Peyer's patch (tissue), 4 donors: ENCODE results near the gene RTP2. TPM values are rescaled to one million over a fixed set of nuclear protein-coding genes. Genes with fewer than 3 reads are reported as not detected.

ENCODE experiments used
- DNase-seq, 3 donors: peaks; one replicate each; pipeline ENCODE4 v3.0.0-alpha.2; 2017 to 2019
- H3K27ac ChIP-seq, 4 donors: fragments of 200-600 bp; sonication (generic); one replicate each; pipeline ENCODE4 v1.5.1; 2016 to 2019
- H3K27me3 ChIP-seq, 2 donors: fragments of 200-600 bp; sonication (generic); one replicate each; pipeline ENCODE4 v1.5.1; 2019
- H3K36me3 ChIP-seq, 3 donors: fragments of 200-600 bp; sonication (generic); one replicate each; pipeline ENCODE4 v1.5.1; 2016 to 2019
- H3K4me1 ChIP-seq, 4 donors: fragments of 200-600 bp; sonication (generic); one replicate each; pipeline ENCODE4 v1.5.1; 2016 to 2019
- H3K4me3 ChIP-seq, 4 donors: fragments of 200-600 bp; sonication (generic); 1 replicate in 3 of 4; 2 replicates in 1 of 4; pipeline ENCODE4 v1.5.1; 2016 to 2019; ENCODE audit warnings: mild to moderate bottlenecking in 1 of 4
- H3K9me3 ChIP-seq, 4 donors: fragments of 200-600 bp; sonication (generic); one replicate each; pipeline ENCODE4 v1.5.1; 2016 to 2019; ENCODE audit warnings: mild to moderate bottlenecking in 1 of 4
- POLR2A ChIP-seq, 2 donors: fragments of 450-650 bp; IDR thresholded peaks; one replicate each; pipeline ENCODE4 v1.5.1; 2017; ENCODE audit warnings: antibody characterized with exemption in 2 of 2, mild to moderate bottlenecking in 2 of 2, moderate library complexity in 2 of 2
- total RNA-seq, 4 donors: library from RNA; depleted of rRNA; stranded (reverse); fragments of >200 nt; gene quantifications; one replicate each; pipeline ENCODE4 v1.1.0, GENCODE V29; 2016
- TF ChIP-seq, protein P1 (sequence below), 6 experiments: fragments of 450-650 bp in 4 of 6; fragments of 200-600 bp in 2 of 6; sonication (generic) in 1 of 6; IDR thresholded peaks; one replicate each; pipeline ENCODE4 v1.5.1; 2017 to 2019; ENCODE audit warnings: antibody characterized with exemption in 6 of 6, mild to moderate bottlenecking in 3 of 6, moderate library complexity in 1 of 6

Gene RTP2
- total RNA-seq, 4 donors from 2014 or later, result not detected

DNA sequence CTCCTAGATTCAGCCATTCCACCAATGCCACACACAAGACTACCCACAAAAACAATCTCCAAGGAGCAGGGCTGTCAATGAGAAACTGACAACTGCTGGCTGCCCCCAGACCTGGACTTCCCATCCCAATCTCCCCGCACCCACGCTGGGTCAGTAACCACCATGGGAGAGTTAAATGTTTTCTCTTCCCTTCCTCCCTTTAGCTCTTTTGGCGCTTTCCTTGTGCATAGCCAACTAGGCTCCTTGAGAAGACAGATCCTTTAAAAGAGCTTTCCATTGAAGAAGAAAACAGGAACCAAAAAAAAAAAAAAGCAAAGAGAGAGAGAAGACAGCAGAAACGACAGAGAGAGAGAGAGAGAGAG is 34.6 kb upstream of the RTP2 start:
- Histone ChIP-seq H3K36me3 (peaks cover 0 to 17% (median 0%) of the 10 kb centered on the region in 3 donors), H3K9me3 (no peaks in the 10 kb centered on the region), H3K27ac (peak overlapping the region in 3 of 4 donors; percentile 17 to 89 (median 78)), H3K27me3 (no peaks in the 10 kb centered on the region), H3K4me3 (peak overlapping the region in 3 of 4 donors; percentile 57 to 68 (median 59)), H3K4me1 (peaks cover 0 to 19% (median 8%) of the 10 kb centered on the region in 4 donors)
- no peak for DNase-seq
- no peak for TF ChIP-seq POLR2A (IDR thresholded peaks at IDR 0.05)
- TF ChIP-seq, protein P1, sequence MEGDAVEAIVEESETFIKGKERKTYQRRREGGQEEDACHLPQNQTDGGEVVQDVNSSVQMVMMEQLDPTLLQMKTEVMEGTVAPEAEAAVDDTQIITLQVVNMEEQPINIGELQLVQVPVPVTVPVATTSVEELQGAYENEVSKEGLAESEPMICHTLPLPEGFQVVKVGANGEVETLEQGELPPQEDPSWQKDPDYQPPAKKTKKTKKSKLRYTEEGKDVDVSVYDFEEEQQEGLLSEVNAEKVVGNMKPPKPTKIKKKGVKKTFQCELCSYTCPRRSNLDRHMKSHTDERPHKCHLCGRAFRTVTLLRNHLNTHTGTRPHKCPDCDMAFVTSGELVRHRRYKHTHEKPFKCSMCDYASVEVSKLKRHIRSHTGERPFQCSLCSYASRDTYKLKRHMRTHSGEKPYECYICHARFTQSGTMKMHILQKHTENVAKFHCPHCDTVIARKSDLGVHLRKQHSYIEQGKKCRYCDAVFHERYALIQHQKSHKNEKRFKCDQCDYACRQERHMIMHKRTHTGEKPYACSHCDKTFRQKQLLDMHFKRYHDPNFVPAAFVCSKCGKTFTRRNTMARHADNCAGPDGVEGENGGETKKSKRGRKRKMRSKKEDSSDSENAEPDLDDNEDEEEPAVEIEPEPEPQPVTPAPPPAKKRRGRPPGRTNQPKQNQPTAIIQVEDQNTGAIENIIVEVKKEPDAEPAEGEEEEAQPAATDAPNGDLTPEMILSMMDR (IDR thresholded peaks at IDR 0.05), result no peak

- peaks cover 0 to 22% (median 0%) of the 10 kb centered on the region in 3 donors for H3K36me3 ChIP-seq
- H3K4me1 ChIP-seq, result peaks cover 0 to 19% (median 6%) of the 10 kb centered on the region in 4 donors
- H3K4me3 ChIP-seq, result peak overlapping the region in 1 of 4 donors; percentile 59
- H3K27me3 ChIP-seq, result no peaks in the 10 kb centered on the region
- peak overlapping the region; percentile 6 to 32 (median 16) for H3K27ac ChIP-seq
- TF ChIP-seq, protein P1 (IDR thresholded peaks at IDR 0.05), result no peak
- TF ChIP-seq POLR2A (IDR thresholded peaks at IDR 0.05), result no peak
- DNase-seq, result no peak
- H3K9me3 ChIP-seq, result no peaks in the 10 kb centered on the region
Observed at GRCh38 chr3:187736418-187736871, 34.1 kb upstream of the RTP2 start.

DNA sequence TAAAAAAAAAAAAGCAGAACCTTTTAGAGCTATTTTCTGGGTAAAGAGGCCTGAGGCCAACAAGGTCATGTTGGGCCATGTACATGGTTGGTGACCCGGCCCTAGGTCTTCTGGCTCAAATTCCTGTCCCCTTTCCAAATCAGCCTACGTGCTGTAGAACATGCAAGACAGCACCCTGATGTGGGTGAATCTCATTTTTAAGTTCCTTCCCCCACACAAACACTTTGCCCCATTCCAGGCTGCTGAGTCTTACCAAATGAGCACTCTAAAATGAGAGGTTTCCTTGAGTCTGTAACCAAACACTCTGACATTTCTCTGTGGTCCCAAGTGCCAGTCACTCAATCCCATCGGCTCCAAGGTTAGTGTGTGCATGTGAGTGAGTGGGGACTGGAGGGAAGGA is 33.5 kb upstream of the RTP2 start:
- peaks cover 0 to 28% (median 1%) of the 10 kb centered on the region in 3 donors for H3K36me3 ChIP-seq
- H3K27me3 ChIP-seq, result no peaks in the 10 kb centered on the region
- TF ChIP-seq, protein P1 (IDR thresholded peaks at IDR 0.05), result no peak
- no peak for TF ChIP-seq POLR2A (IDR thresholded peaks at IDR 0.05)
- peaks cover 0 to 19% (median 6%) of the 10 kb centered on the region in 4 donors for H3K4me1 ChIP-seq
- peak overlapping the region in 1 of 4 donors; percentile 16 for H3K27ac ChIP-seq
- no peak for DNase-seq
- no peaks in the 10 kb centered on the region for H3K9me3 ChIP-seq
- H3K4me3 ChIP-seq, result no peak overlapping the region

GRCh38 chr3:187735383-187735782 is 33.0 kb upstream of the RTP2 start:
- H3K4me3 ChIP-seq, result no peak overlapping the region
- H3K27ac ChIP-seq, result no peak overlapping the region
- peaks cover 0 to 33% (median 4%) of the 10 kb centered on the region in 3 donors for H3K36me3 ChIP-seq
- TF ChIP-seq, protein P1 (IDR thresholded peaks at IDR 0.05), result no peak
- no peak for TF ChIP-seq POLR2A (IDR thresholded peaks at IDR 0.05)
- H3K9me3 ChIP-seq, result no peaks in the 10 kb centered on the region
- peaks cover 0 to 15% (median 4%) of the 10 kb centered on the region in 4 donors for H3K4me1 ChIP-seq
- DNase-seq, result no peak
- H3K27me3 ChIP-seq, result no peaks in the 10 kb centered on the region

GRCh38 chr3:187734841-187735240 is 32.5 kb upstream of the RTP2 start:
- Histone ChIP-seq H3K27me3 (no peaks in the 10 kb centered on the region), H3K4me1 (peaks cover 0 to 11% (median 0%) of the 10 kb centered on the region in 4 donors), H3K9me3 (no peaks in the 10 kb centered on the region), H3K27ac (no peak overlapping the region), H3K4me3 (no peak overlapping the region), H3K36me3 (peaks cover 0 to 37% (median 4%) of the 10 kb centered on the region in 3 donors)
- TF ChIP-seq, protein P1 (IDR thresholded peaks at IDR 0.05), result no peak
- TF ChIP-seq POLR2A (IDR thresholded peaks at IDR 0.05), result no peak
- no peak for DNase-seq
